CD1c-positive myeloid dendritic cell (primary cell): ENCODE results near the gene SGMS2.
"Not testable (repeated sequence)": the region's sequence is repeated elsewhere in the genome, so short reads cannot be mapped to it uniquely, and the experiment has no call there.

Experiments used
- DNase-seq: peaks from one replicate; pipeline ENCODE4 v3.0.0-alpha.2; 2016; ENCODE audit errors: extremely low spot score

The SGMS2 gene

GRCh38 chr4:107866726-107867125 lies 42.0 kb downstream of the SGMS2 start:
- no peak for DNase-seq

GRCh38 chr4:107870236-107870635 lies 45.5 kb downstream of the SGMS2 start:
- no peak for DNase-seq

DNA sequence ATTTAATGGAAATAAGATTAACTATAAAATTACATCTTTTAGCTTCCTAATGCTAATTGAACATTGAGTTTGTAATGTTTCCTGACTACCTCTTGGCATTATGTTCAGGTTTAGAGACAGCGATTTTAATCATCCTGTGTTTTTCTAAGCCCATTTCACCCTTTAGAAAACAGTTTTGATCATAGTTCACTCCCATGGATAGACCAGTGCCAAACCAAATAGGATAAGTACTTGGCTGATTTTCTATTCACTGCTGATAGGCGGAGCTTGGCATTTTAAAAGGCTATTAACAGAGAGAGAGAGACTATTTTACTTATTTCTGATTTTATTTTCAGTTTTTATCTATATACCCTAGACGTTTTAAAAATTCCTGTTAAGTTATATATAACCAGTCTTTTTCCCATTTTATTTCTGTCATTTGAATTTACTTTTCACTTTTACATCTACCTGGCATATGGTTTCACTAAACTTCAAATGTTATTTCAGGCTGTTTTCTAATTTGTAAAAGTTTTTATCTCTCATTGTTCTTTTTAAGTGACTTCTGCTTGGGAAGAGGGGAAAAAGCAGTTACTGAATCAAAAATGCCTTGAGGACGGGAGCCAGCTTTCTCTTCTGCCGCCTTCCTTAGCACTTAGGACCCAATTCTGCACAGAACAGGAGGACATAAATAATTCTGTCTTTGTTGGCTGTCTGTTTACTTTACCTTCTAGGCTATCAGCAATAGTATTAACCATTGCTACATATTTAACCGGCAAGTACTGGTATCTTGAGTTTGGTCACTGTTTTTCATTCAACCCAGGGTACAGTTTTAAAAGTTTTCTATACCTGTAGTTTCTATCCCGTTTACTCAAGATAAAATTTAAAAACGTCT lies 46.4 kb downstream of the SGMS2 start:
- DNase-seq, result no peak

DNA sequence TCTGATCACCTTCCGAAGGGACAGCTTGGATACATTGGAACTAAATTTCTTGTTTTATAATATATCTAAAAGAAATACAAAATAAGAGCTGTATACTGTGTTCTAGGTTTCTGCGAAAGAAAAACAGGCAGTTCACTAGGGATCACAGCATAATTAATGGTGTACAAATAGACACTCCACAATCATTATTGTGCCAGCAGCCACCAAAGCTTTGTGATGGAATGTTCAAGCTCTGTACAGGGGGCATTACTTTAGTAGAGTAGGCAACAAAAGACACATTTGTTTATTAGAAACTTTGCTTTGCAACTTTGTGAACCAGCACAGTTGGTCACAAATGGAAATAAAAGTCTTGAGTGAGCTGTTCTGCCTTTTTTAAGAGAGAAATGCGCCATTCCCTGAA lies 49.3 kb downstream of the SGMS2 start:
- DNase-seq, result no peak

DNA sequence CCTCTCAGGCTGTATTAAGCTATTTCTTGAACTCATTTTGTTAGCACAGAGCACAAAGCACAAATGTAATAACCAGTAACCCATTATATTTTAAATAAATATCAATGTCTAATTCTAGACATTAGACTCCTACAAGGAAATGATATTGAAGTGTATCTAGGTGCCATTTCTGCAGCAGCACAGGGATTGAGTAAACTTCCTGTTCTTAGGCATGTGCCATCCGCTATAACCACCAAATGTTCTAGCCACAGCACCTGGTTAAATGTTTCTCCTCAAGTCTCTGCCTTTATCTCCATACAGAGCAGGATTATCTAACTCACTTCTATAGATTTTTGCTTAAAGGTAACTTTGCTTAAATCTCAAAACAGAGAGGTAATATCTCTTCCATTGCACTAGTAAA lies 51.4 kb downstream of the SGMS2 start:
- no peak for DNase-seq

DNA sequence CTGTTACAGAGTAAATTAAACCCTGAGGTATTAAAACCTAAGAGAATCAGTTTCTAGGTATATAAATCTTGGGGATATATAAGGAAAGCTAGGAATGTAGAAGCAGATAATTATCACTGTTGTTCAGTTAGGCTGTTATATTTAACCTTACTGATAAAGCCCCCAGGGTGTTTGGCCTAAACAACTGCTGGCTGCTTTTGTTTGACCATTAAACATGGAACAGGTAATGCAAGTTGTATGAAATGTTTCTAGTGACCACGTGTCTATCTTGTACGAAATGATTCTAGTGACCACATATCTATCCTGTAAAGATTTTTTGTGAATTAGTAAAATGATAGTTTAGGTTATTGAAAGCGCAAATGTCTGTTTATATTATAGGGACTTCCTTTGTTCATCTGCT lies 52.6 kb downstream of the SGMS2 start:
- DNase-seq, result no peak

DNA sequence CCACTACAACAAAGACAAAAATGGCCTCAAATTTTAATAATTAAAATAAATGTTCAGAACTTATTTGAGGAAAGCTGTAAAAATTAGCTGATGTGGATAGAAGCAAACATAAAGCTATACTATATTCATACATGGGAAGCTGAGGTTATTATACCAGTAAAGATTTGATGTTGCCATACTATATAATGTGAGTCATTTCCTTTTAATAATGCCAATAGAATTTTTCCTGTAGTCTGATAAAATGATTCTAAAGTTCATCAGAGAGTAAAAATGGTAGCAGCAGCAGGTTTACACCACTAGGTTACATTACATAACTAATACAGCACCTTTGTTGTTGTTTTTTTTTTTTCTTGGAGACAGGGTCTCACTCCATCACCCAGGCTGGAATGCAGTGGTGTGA lies 61.1 kb downstream of the SGMS2 start:
- DNase-seq, result no peak

DNA sequence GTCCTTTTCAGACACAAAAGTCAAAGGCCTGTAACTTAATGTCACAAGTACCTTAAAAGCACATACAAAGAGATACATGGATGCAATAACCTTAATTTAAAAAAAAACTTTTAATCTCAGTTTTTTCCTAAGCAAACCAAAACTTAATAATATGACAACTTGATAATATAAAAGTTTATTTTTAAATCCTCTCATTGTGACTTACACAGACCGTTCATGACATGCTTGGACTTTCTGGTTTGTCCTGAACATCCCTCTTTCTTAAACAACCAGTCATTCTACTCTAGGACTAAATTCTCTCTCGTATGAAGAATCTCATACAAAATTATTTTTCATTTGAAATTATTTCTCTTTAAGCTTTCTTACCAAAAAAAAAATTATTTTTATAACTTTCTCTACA lies 63.5 kb downstream of the SGMS2 start:
- DNase-seq, result no peak

DNA sequence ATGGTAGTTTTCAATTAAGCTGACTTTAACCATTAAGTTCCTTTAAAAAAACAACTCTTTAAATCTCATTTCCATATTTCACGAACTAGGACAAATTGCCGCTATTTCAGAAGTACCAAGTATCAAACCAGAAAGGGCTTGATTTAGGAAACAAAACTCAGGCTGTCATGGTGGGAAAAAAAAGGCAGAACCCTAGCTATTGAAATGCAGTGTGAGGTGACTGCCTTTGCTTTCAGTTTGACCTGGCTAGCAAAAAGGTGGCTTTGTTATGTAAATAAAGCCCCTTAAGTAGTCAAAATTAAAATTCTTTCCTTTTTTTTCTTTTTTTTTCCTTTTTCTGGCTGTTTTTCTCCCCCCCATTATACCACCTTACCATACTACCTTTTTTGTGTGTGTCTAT lies 66.0 kb downstream of the SGMS2 start:
- no peak for DNase-seq

- no peak for DNase-seq
Measured at GRCh38 chr4:107891299-107891698, 66.6 kb downstream of the SGMS2 start.

DNA sequence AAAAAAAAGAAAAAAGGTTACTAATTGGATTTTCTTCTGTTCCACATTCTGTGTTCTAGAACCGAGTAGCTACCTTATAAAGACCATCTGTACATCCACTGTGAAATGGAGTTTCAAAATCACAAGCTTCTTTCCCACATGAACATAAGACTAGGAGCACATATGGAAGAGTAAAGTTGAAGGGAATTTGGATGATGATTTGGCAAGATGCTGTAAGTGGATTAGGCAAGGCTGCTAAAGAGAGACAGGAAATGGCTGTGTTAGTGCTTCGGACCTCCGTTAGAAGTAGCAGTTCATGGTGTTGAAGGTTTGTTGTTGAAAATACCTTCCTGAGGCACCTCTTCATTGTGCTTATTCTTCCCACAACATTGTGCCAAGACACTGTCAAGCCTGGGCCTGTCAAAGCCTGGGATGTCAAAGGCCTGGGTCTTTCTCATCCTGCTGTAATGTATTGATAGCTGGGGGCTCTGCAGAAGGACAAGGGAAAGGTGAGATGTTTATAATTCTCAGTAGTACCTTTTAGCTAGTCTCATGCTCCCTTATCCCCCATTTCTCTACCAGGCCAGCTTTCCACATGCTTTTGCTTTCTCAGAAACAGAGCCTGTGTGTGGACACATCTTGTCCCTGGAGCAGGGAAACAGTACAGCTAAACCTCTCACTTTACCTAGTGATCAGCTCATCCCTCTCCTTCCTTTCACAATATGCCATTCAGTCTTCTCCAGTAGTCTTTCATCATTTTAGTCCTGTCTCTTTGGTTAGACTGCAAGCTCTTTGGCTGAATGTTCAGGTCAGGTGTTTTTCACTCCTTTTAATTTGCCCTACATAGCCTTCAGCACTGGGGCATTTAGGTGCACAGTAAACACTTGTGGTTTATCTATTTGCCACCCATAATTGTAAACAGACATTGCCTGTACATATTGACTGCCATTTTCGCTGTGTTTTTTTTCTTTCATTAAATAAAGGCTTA lies 68.7 kb downstream of the SGMS2 start:
- DNase-seq, result no peak

- no peak for DNase-seq
Measured at GRCh38 chr4:107894138-107894603, 69.4 kb downstream of the SGMS2 start.

- no peak for DNase-seq
Measured at GRCh38 chr4:107896158-107896645, 71.5 kb downstream of the SGMS2 start.

DNA sequence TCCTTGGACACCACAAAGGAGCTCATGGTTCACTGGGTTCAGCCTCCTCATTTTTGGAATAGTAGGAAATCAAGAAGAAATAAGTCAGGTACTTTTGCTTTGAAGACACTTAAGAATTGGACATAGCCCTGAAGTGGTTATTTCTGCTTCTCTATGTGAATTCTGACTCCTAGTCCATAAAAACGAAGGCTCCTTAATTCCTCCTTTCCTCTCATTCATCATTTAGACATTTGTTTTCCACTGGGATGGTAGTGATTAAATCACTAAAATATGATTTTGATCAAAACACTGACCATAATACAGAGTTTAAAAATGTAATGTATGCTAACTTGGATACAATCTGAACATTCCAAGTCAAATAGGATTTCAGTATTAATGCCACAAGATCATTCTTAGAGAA lies 71.9 kb downstream of the SGMS2 start:
- no peak for DNase-seq

DNA sequence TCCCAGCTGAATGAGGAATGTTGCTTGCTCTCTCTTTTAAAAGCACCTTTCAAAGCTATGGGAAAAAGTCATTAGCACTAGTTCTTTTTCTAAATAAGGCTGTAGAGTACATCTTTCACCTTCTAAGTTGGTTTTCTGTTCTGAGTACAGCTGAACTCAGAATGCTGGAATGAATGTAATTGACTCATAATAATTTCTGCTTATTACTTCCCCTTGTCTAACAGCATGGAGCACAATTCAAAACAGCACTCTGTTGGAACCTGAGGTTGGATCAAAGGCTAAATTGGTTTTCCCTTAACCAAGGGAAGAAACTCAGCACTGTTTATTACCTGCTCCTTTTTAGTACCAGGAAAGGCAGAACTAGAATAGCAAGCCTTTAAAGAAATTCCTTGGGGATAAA lies 73.1 kb downstream of the SGMS2 start:
- DNase-seq, result no peak

- DNase-seq, result no peak
Measured at GRCh38 chr4:107900067-107900466, 75.3 kb downstream of the SGMS2 start.

GRCh38 chr4:107900508-107900907 lies 75.8 kb downstream of the SGMS2 start:
- DNase-seq, result no peak

DNA sequence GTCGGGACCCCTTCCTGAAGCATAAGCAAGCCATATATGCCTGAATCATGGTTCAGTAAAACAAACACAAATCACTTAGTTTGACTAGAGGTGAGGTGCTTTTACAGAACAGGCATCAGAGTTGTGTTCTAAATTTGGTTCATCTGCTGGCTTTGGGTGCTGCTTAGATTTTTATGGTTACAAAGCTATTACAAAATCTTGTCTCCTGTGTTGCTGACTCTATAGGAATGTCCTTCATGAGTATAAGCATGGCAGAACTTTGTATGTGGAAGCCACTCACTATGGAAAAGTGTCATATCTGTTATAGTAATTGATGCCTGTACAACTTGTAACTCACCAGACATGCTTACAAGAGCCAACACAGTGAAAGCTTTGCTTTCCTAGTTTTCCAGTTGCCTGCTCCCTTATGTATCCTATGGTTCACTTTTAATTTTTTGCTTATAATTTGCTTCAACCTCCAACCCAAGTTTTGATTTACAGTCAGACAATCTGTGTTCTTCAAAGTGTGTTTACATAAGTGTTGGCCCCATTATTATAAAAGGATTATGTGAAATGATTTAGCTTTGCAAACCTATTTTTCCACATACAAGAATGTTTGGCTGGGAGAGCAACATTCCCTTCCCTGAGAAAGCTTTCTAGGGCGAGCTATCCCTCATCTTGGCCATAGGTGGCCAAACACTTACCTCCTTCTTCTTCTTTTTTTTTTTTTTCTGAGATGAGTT lies 76.6 kb downstream of the SGMS2 start:
- no peak for DNase-seq

DNA sequence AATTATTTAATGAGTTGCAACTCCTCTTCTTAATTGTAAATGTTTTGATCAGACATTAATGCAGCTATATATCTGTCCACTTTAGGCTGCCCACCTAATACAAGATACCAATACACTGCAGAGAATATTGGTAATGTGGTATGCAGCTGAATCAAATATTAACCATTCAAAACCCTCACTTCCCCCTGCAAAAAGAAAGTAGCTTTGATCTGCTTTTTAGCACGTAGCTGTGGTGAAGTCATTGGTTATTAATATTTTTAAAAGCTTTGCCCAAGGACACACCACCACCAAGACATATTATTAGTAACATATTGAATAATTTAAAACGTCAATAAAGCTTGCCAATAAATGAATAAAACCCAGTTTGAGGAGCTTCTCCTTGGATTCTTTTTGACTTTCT lies 78.0 kb downstream of the SGMS2 start:
- no peak for DNase-seq

GRCh38 chr4:107905082-107905481 lies 80.3 kb downstream of the SGMS2 start:
- DNase-seq, result not testable (repeated sequence)

- DNase-seq, result no peak
Measured at GRCh38 chr4:107906458-107907100, 81.8 kb downstream of the SGMS2 start.
